ENCODE data around the gene ARMS2. TPM values are rescaled to one million over a fixed set of nuclear protein-coding genes. Genes with fewer than 3 reads are reported as not detected.

ARMS2 gene
- total RNA-seq, 2 donors from 2014 or later, result not detected

DNA sequence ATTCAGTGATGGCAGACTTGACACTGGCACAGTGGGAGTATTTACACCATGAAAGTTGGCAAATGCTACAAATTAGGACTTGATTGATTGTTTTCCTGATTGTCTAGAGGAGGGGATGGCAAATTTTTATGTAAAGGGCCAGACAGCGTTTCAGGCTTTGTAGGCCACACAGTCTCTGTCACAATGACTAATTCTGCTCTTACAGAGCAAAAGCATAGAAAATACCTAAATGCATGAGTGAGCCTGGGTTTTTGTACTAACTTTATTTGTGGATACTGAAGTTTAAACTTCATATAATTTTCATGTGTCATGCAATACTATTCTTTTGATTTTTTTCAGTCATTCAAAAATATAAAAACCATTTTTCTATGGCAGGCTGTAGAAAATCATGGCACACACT, 9.0 kb upstream of the ARMS2 start:
- no peaks in the 10 kb centered on the region for H3K27me3 ChIP-seq
- no peaks in the 10 kb centered on the region for H3K4me1 ChIP-seq
- no peak overlapping the region for H3K4me3 ChIP-seq
- H3K9ac ChIP-seq (ENCODE audit: low read depth in 2 of 2, low read length in 2 of 2), result no peak overlapping the region
- H3K27ac ChIP-seq, result no peak overlapping the region
- H3K9me3 ChIP-seq, result no peaks in the 10 kb centered on the region
- intact Hi-C loops (cut with DNase I), result no loop called here
- no peaks in the 10 kb centered on the region for H3K36me3 ChIP-seq
- DNase-seq, result no peak
- TF ChIP-seq, protein P1, sequence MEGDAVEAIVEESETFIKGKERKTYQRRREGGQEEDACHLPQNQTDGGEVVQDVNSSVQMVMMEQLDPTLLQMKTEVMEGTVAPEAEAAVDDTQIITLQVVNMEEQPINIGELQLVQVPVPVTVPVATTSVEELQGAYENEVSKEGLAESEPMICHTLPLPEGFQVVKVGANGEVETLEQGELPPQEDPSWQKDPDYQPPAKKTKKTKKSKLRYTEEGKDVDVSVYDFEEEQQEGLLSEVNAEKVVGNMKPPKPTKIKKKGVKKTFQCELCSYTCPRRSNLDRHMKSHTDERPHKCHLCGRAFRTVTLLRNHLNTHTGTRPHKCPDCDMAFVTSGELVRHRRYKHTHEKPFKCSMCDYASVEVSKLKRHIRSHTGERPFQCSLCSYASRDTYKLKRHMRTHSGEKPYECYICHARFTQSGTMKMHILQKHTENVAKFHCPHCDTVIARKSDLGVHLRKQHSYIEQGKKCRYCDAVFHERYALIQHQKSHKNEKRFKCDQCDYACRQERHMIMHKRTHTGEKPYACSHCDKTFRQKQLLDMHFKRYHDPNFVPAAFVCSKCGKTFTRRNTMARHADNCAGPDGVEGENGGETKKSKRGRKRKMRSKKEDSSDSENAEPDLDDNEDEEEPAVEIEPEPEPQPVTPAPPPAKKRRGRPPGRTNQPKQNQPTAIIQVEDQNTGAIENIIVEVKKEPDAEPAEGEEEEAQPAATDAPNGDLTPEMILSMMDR (IDR thresholded peaks at IDR 0.05), result no peak

DNA sequence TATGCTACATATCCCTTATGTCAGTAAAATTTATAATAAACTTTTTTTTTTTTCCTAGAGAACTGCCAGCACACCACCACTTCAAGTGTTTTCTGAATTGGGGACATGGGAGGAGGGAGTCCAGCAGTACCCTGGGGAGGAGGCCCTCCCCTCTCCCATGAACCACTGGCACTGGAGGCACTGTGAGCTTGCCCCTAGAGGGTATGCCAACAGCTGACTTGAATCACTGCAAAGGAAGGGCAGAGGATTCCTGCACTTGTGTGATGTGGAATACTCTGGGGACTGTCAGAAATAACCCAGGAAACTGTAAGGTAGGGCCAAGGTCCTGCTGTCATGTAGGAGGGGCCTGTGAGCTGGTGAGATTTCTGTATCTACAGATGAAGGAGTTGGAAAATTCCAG, 8.5 kb upstream of the ARMS2 start:
- Histone ChIP-seq H3K9me3 (no peaks in the 10 kb centered on the region), H3K4me3 (no peak overlapping the region), H3K27ac (no peak overlapping the region), H3K27me3 (no peaks in the 10 kb centered on the region), H3K36me3 (no peaks in the 10 kb centered on the region), H3K4me1 (no peaks in the 10 kb centered on the region), H3K9ac (ENCODE audit: low read depth in 2 of 2, low read length in 2 of 2) (no peak overlapping the region)
- intact Hi-C loops (cut with DNase I), result no loop called here
- no peak for DNase-seq
- TF ChIP-seq, protein P1 (IDR thresholded peaks at IDR 0.05), result no peak

DNA sequence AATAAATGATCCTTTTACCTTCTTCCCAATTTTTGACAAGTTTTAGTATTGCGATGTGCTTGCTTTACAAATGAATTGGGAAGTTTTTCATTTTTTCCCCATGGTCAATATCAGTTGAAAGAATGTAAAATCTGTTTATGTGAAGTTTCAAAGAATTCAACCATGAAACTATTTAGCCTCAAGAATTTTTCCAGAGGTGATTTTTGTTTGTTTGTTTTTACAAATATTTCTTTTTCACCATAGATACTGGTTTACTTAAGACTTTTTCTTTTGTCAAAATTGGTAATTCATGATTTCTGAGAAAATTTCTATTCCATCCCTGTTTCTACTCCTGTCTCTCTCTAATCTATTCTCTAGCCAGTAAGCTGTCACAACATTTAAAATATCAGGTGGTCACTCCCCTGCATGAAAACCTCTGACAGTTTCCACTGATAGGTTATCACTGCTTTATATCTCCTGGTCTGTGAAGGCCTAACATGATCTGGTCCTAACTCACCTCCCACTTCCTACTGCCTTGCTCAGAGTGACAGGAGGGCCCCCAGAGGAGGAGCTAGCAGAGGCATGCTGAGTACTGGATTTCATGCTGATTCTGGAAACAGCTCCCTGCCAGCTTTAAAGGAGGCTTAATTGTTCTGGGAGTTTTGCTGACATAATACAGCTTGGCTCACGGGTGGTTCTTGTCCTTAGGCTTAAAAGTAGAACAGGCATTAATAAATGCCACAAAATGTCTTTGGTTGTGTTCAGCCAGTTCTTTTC, 7.6 kb upstream of the ARMS2 start:
- TF ChIP-seq, protein P1 (IDR thresholded peaks at IDR 0.05), result no peak
- intact Hi-C loops (cut with DNase I), result no loop called here
- H3K4me1 ChIP-seq, result no peaks in the 10 kb centered on the region
- H3K4me3 ChIP-seq, result no peak overlapping the region
- no peak overlapping the region for H3K27ac ChIP-seq
- no peak for DNase-seq
- H3K36me3 ChIP-seq, result no peaks in the 10 kb centered on the region
- H3K9me3 ChIP-seq, result no peaks in the 10 kb centered on the region
- H3K9ac ChIP-seq (ENCODE audit: low read depth in 2 of 2, low read length in 2 of 2), result no peak overlapping the region
- H3K27me3 ChIP-seq, result no peaks in the 10 kb centered on the region

DNA sequence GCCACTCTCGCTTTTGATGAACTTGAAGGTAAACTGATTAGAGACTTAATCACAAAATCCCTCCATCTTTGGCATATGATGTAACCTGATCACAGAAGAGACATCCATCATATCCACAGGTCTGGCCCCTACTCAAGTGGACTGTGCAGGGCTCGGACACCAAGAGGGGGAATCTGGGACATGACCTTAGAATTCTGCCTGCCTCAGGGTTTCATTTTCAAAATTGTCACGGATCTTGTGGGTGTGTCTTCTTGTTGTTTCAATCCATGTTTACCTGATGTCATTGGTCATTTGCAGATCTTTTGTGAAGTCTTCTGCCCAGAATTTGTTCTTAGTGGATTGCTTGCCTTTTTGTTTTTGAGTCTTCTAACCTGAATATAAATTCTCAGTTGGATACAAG, 5.9 kb upstream of the ARMS2 start:
- no peaks in the 10 kb centered on the region for H3K36me3 ChIP-seq
- H3K27ac ChIP-seq, result no peak overlapping the region
- no peak overlapping the region for H3K9ac ChIP-seq (ENCODE audit: low read depth in 2 of 2, low read length in 2 of 2)
- H3K9me3 ChIP-seq, result no peaks in the 10 kb centered on the region
- TF ChIP-seq, protein P1 (IDR thresholded peaks at IDR 0.05), result no peak
- H3K4me3 ChIP-seq, result no peak overlapping the region
- intact Hi-C loops (cut with DNase I), result no loop called here
- no peaks in the 10 kb centered on the region for H3K4me1 ChIP-seq
- no peak for DNase-seq
- no peaks in the 10 kb centered on the region for H3K27me3 ChIP-seq

DNA sequence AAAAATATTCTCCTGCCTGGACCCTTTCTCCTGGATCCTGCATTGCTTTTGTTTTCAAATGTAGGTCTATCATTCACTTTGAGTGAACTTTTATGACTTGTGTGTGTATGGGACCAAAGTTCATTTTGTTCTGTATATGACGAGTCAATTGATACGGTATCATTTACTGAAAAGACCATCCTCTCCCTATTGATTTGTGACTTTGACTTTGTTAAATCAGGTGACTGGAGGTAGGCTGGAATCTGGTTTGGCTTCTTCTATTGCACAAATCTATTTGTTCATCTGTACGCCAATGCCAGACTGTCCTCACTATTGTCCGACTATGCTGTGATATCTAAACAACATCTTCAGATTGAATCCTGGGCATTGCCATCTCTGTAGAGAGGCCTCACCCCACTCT, 5.3 kb upstream of the ARMS2 start:
- H3K27ac ChIP-seq, result no peak overlapping the region

More for the DNA sequence above, 5.3 kb upstream of the ARMS2 start:
- TF ChIP-seq, protein P1 (IDR thresholded peaks at IDR 0.05), result no peak
- Histone ChIP-seq H3K4me1 (no peaks in the 10 kb centered on the region), H3K27me3 (no peaks in the 10 kb centered on the region), H3K4me3 (no peak overlapping the region), H3K36me3 (no peaks in the 10 kb centered on the region), H3K9me3 (no peaks in the 10 kb centered on the region), H3K9ac (ENCODE audit: low read depth in 2 of 2, low read length in 2 of 2) (no peak overlapping the region)
- intact Hi-C loops (cut with DNase I), result no loop called here
- DNase-seq, result no peak

Measured in colonic mucosa (tissue), 4 donors.